Osteocyte (in vitro differentiated cells): ENCODE results near the gene EXD3. TPM values are rescaled to one million over a fixed set of nuclear protein-coding genes. Genes with fewer than 3 reads are reported as not detected.

ENCODE experiments used
- DNase-seq: peaks from one replicate; pipeline ENCODE4 v3.0.0; 2021; ENCODE audit warnings: mixed read lengths; ENCODE audit not compliant: unreplicated experiment; ENCODE audit errors: extremely low spot score
- H3K27ac Mint-ChIP-seq: one replicate; pipeline ENCODE4 v1.8.0; 2021; ENCODE audit warnings: mild to moderate bottlenecking, mixed read lengths; ENCODE audit not compliant: unreplicated experiment
- H3K27me3 Mint-ChIP-seq: one replicate; pipeline ENCODE4 v1.8.0; 2021; ENCODE audit warnings: mixed read lengths; ENCODE audit not compliant: unreplicated experiment
- H3K36me3 Mint-ChIP-seq: one replicate; pipeline ENCODE4 v1.8.0; 2021; ENCODE audit warnings: mixed read lengths; ENCODE audit not compliant: unreplicated experiment
- H3K4me1 Mint-ChIP-seq: one replicate; pipeline ENCODE4 v1.8.0; 2021; ENCODE audit warnings: mixed read lengths; ENCODE audit not compliant: unreplicated experiment
- H3K4me3 Mint-ChIP-seq: one replicate; pipeline ENCODE4 v1.8.0; 2021; ENCODE audit warnings: mild to moderate bottlenecking, moderate library complexity, mixed read lengths; ENCODE audit not compliant: unreplicated experiment
- H3K9me3 Mint-ChIP-seq: one replicate; pipeline ENCODE4 v1.8.0; 2021; ENCODE audit warnings: mixed read lengths; ENCODE audit not compliant: unreplicated experiment
- total RNA-seq: library from RNA; stranded (reverse); gene quantifications from 2 replicates; pipeline ENCODE4 v1.2.1, GENCODE V29; 2021
- TF ChIP-seq, protein P1 (sequence below): fragments of 200-600 bp; sonication (generic); IDR thresholded peaks from 2 replicates; pipeline ENCODE4 v1.5.0; 2021; ENCODE audit warnings: antibody characterized with exemption, mild to moderate bottlenecking, moderate library complexity

Gene EXD3
- total RNA-seq, 1 donor from 2014 or later = 21.5 TPM

DNA sequence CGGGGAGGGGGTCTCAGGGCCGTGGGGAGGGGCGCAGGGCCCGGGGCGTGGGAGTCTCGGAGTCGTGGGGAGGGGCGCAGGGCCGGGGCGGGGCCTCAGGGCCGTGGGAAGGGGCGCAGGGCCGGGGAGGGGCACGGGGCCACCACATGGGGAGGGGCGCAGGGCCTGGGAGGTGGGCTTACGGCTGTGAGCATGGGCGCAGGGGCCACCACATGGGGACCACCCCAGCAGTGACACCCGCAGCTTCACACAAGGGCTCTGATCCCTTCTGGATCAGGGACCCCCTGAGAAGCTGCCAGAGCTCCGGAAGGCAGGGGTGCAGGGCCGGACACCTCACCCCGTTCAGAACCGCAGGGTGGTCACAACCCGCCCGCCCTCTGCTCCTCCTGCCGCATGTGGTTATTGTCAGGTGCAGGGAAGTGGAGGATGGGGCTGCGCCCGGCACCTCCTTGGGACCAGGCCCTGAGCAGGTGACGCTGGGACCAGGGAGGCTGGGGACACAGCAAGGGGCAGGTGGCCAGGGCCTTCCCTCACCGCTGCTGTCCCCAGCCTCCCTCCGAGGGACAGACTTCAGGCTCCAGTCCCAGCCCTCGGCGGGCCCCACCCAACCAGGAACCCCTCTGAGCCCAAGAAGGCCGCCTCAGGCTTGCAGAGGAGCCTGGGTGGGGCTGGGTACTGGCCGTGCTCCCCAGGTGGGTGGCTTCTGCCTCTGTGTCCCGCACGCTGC lies 53.7 kb downstream of the EXD3 start:
- Mint-ChIP-seq H3K27me3 (no peaks in the 10 kb centered on the region), H3K4me1 (no peaks in the 10 kb centered on the region), H3K36me3 (peaks cover 2% of the 10 kb centered on the region), H3K4me3 (no peak overlapping the region), H3K27ac (no peak overlapping the region), H3K9me3 (no peaks in the 10 kb centered on the region)
- TF ChIP-seq, protein P1, sequence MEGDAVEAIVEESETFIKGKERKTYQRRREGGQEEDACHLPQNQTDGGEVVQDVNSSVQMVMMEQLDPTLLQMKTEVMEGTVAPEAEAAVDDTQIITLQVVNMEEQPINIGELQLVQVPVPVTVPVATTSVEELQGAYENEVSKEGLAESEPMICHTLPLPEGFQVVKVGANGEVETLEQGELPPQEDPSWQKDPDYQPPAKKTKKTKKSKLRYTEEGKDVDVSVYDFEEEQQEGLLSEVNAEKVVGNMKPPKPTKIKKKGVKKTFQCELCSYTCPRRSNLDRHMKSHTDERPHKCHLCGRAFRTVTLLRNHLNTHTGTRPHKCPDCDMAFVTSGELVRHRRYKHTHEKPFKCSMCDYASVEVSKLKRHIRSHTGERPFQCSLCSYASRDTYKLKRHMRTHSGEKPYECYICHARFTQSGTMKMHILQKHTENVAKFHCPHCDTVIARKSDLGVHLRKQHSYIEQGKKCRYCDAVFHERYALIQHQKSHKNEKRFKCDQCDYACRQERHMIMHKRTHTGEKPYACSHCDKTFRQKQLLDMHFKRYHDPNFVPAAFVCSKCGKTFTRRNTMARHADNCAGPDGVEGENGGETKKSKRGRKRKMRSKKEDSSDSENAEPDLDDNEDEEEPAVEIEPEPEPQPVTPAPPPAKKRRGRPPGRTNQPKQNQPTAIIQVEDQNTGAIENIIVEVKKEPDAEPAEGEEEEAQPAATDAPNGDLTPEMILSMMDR = no peak
- no peak for DNase-seq

DNA sequence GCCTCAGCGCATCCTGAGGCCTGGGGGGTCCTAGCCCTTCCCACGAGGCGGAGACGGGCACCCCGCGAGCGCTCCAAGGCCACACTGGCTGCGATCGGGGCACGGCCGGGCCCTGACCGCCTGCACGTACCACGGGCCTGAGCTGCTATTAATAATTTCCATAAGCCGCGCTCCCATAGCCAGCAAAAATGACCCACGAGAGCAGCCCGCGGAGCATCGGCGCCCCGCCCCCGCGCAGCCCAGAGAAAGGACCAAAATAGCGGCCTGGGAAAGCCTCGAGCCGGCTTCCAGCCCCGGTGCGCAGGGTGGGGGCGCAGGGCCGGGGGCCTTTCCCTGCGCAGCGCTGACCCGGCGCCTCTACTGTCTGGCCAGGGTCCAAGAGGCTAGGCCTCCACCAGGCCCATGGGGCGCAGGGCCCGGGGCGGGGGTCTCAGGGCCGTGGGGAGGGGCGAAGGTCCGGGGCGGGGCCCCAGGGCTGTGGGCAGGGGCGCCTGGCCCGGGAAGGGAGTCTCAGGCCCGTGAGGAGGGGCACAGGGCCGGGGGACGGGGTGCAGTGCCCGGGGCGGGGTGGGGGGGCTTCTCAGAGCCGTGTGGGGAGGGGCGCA lies 54.4 kb downstream of the EXD3 start:
- no peak overlapping the region for H3K4me3 Mint-ChIP-seq
- H3K27me3 Mint-ChIP-seq = no peaks in the 10 kb centered on the region
- H3K36me3 Mint-ChIP-seq = peaks cover 7% of the 10 kb centered on the region
- peaks cover 4% of the 10 kb centered on the region for H3K9me3 Mint-ChIP-seq
- no peak for DNase-seq
- TF ChIP-seq, protein P1 = no peak
- no peaks in the 10 kb centered on the region for H3K4me1 Mint-ChIP-seq
- no peak overlapping the region for H3K27ac Mint-ChIP-seq

DNA sequence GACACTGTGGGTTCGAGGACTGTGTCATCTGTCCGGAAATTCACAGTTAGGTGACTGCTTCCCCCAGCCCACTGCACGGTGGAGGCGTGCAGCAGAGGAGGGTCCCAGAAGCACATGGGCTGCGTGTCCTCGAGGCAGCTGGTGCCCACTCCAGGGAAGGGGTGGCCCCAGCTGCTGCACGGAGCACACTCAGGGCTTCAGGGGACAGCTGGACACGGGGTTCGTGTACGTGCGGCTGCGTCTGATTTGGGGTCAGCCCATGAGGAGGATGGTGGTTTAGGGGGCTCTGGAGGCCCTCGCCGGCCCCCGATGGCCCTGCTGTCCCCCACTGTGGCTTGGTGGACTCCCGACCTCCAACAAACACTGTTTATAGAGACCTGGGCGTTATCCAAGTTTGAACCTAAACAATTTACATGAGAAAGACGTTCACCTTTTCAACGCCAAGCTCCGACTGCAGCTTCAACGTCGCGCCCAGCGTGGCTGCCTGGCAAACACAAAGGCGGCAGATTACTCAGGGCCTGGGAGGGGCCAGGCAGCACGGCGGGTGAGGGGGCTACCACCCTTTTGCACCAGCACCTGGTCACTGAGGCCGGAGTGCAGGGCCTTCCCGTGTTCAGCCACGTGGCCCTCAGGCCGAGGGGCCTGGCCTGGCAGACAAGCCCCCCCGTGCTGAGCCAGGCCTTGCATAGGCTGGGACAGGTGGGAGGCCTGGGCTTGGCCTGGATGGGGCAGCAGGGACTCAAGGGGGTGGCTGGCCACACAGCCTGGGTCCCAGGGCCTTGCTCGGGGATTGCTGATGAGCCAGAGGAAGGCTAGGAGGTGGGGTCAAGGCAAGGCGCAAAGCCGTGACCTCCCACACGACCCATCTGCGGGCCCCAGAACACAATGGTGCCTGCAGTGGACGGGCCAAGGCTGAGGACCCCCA lies 55.2 kb downstream of the EXD3 start:
- peaks cover 7% of the 10 kb centered on the region for H3K36me3 Mint-ChIP-seq
- TF ChIP-seq, protein P1 = no peak
- no peak overlapping the region for H3K27ac Mint-ChIP-seq
- H3K4me1 Mint-ChIP-seq = no peaks in the 10 kb centered on the region
- DNase-seq = no peak
- peaks cover 4% of the 10 kb centered on the region for H3K9me3 Mint-ChIP-seq
- H3K4me3 Mint-ChIP-seq = no peak overlapping the region
- no peaks in the 10 kb centered on the region for H3K27me3 Mint-ChIP-seq

DNA sequence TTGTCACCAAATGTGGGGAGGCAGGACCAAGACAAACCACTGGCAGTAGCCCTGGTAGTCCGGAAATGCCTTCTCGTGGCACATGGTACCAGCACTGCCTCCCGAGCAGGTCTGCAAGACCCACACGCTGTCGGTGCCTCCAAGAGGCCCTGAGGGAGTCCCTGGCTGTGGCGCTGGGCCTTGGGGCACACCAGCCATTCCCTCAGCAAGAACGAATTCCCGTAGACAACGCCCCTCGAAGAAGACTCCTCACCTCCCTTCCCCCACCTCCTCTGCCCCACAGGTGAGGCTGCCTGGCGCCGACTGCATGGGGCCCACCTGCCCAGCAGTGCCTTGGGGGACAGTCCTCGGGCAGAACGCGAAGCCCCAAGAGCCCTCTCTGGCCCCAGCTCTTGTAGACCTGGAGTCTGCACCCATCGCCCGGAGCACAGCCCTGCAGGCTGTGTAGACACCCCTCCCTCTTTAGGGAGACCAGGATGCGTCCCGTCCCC lies 56.0 kb downstream of the EXD3 start:
- TF ChIP-seq, protein P1 = no peak
- peaks cover 7% of the 10 kb centered on the region for H3K36me3 Mint-ChIP-seq
- H3K4me1 Mint-ChIP-seq = no peaks in the 10 kb centered on the region
- no peaks in the 10 kb centered on the region for H3K27me3 Mint-ChIP-seq
- H3K9me3 Mint-ChIP-seq = peaks cover 12% of the 10 kb centered on the region
- H3K27ac Mint-ChIP-seq = no peak overlapping the region
- no peak overlapping the region for H3K4me3 Mint-ChIP-seq
- DNase-seq = no peak
